ENCODE data around the gene NIP7.

The NIP7 gene

GRCh38 chr16:69319381-69319780, 20.2 kb upstream of the NIP7 start:
- DNase-seq = no peak

- no peak for DNase-seq
Measured at GRCh38 chr16:69319826-69320739, 19.5 kb upstream of the NIP7 start.

GRCh38 chr16:69320740-69321073, 18.9 kb upstream of the NIP7 start:
- no peak for DNase-seq

GRCh38 chr16:69321080-69321479, 18.5 kb upstream of the NIP7 start:
- no peak for DNase-seq

GRCh38 chr16:69322343-69322742, 17.2 kb upstream of the NIP7 start:
- no peak for DNase-seq

- no peak for DNase-seq
Measured at GRCh38 chr16:69323415-69323814, 16.2 kb upstream of the NIP7 start.

GRCh38 chr16:69324013-69324531, 15.5 kb upstream of the NIP7 start:
- DNase-seq = no peak

GRCh38 chr16:69324585-69325253, 14.9 kb upstream of the NIP7 start:
- no peak for DNase-seq

- no peak for DNase-seq
Measured at GRCh38 chr16:69325784-69326171, 13.8 kb upstream of the NIP7 start.

GRCh38 chr16:69326172-69326873, 13.2 kb upstream of the NIP7 start:
- DNase-seq = no peak

- DNase-seq = no peak
Measured at GRCh38 chr16:69327585-69328310, 11.8 kb upstream of the NIP7 start.

GRCh38 chr16:69328854-69329316, 10.7 kb upstream of the NIP7 start:
- DNase-seq = no peak

- DNase-seq = no peak
Measured at GRCh38 chr16:69329369-69330285, 9.9 kb upstream of the NIP7 start.

- DNase-seq = peak; percentile 97
Measured at GRCh38 chr16:69330286-69331109, 9.1 kb upstream of the NIP7 start, which contains the start of gene PDF. TSS of gene PDF (minus strand) at chr16:69330588. CDS start at chr16:69330570, 18 bp downstream.

GRCh38 chr16:69334696-69335095, 4.9 kb upstream of the NIP7 start:
- no peak for DNase-seq

- no peak for DNase-seq
Measured at GRCh38 chr16:69338557-69339288, 849 bp upstream of the NIP7 start.

GRCh38 chr16:69340095-69340644, 598 bp downstream of the NIP7 start:
- DNase-seq = no peak

- DNase-seq = no peak
Measured at GRCh38 chr16:69344171-69344570, 4.6 kb downstream of the NIP7 start.

- DNase-seq = no peak
Measured at GRCh38 chr16:69345923-69346322, 6.4 kb downstream of the NIP7 start.
